Peyer's patch (tissue), 4 donors: ENCODE results near the gene SUPT3H. TPM values are rescaled to one million over a fixed set of nuclear protein-coding genes. Genes with fewer than 3 reads are reported as not detected.
"Not testable (repeated sequence)": the region's sequence is repeated elsewhere in the genome, so short reads cannot be mapped to it uniquely, and the experiment has no call there.

Experiments used
- DNase-seq, 3 donors: peaks; one replicate each; pipeline ENCODE4 v3.0.0-alpha.2; 2017 to 2019
- H3K27ac ChIP-seq, 4 donors: fragments of 200-600 bp; sonication (generic); one replicate each; pipeline ENCODE4 v1.5.1; 2016 to 2019
- H3K27me3 ChIP-seq, 2 donors: fragments of 200-600 bp; sonication (generic); one replicate each; pipeline ENCODE4 v1.5.1; 2019
- H3K36me3 ChIP-seq, 3 donors: fragments of 200-600 bp; sonication (generic); one replicate each; pipeline ENCODE4 v1.5.1; 2016 to 2019
- H3K4me1 ChIP-seq, 4 donors: fragments of 200-600 bp; sonication (generic); one replicate each; pipeline ENCODE4 v1.5.1; 2016 to 2019
- H3K4me3 ChIP-seq, 4 donors: fragments of 200-600 bp; sonication (generic); 1 replicate in 3 of 4; 2 replicates in 1 of 4; pipeline ENCODE4 v1.5.1; 2016 to 2019; ENCODE audit warnings: mild to moderate bottlenecking in 1 of 4
- H3K9me3 ChIP-seq, 4 donors: fragments of 200-600 bp; sonication (generic); one replicate each; pipeline ENCODE4 v1.5.1; 2016 to 2019; ENCODE audit warnings: mild to moderate bottlenecking in 1 of 4
- CTCF ChIP-seq, 6 experiments: fragments of 450-650 bp in 4 of 6; fragments of 200-600 bp in 2 of 6; sonication (generic) in 1 of 6; IDR thresholded peaks; one replicate each; pipeline ENCODE4 v1.5.1; 2017 to 2019; ENCODE audit warnings: antibody characterized with exemption in 6 of 6, mild to moderate bottlenecking in 3 of 6, moderate library complexity in 1 of 6
- POLR2A ChIP-seq, 2 donors: fragments of 450-650 bp; IDR thresholded peaks; one replicate each; pipeline ENCODE4 v1.5.1; 2017; ENCODE audit warnings: antibody characterized with exemption in 2 of 2, mild to moderate bottlenecking in 2 of 2, moderate library complexity in 2 of 2
- total RNA-seq, 4 donors: library from RNA; depleted of rRNA; stranded (reverse); fragments of >200 nt; gene quantifications; one replicate each; pipeline ENCODE4 v1.1.0, GENCODE V29; 2016

The SUPT3H gene
- total RNA-seq, 4 donors from 2014 or later = 2.0 to 17.3 (median 2.7) TPM

- no peaks in the 10 kb centered on the region for H3K27me3 ChIP-seq
- H3K4me1 ChIP-seq = no peaks in the 10 kb centered on the region
- TF ChIP-seq POLR2A (IDR thresholded peaks at IDR 0.05) (no peak), CTCF (IDR thresholded peaks at IDR 0.05) (no peak)
- no peaks in the 10 kb centered on the region for H3K36me3 ChIP-seq
- no peaks in the 10 kb centered on the region for H3K9me3 ChIP-seq
- no peak for DNase-seq
- no peak overlapping the region for H3K4me3 ChIP-seq
- H3K27ac ChIP-seq = no peak overlapping the region
Observed at GRCh38 chr6:44917430-44917829, 460.3 kb downstream of the SUPT3H start.

GRCh38 chr6:44915111-44915510, 462.6 kb downstream of the SUPT3H start:
- no peaks in the 10 kb centered on the region for H3K36me3 ChIP-seq
- no peaks in the 10 kb centered on the region for H3K27me3 ChIP-seq
- no peak overlapping the region for H3K27ac ChIP-seq
- DNase-seq = no peak
- no peak for TF ChIP-seq POLR2A (IDR thresholded peaks at IDR 0.05)
- TF ChIP-seq CTCF (IDR thresholded peaks at IDR 0.05) = no peak
- H3K4me3 ChIP-seq = no peak overlapping the region
- no peaks in the 10 kb centered on the region for H3K9me3 ChIP-seq
- no peaks in the 10 kb centered on the region for H3K4me1 ChIP-seq

GRCh38 chr6:44914141-44914540, 463.6 kb downstream of the SUPT3H start:
- no peaks in the 10 kb centered on the region for H3K9me3 ChIP-seq
- no peak overlapping the region for H3K4me3 ChIP-seq
- no peak overlapping the region for H3K27ac ChIP-seq
- H3K4me1 ChIP-seq = no peaks in the 10 kb centered on the region
- H3K36me3 ChIP-seq = no peaks in the 10 kb centered on the region
- TF ChIP-seq CTCF (IDR thresholded peaks at IDR 0.05) (no peak), POLR2A (IDR thresholded peaks at IDR 0.05) (no peak)
- no peaks in the 10 kb centered on the region for H3K27me3 ChIP-seq
- DNase-seq = no peak

GRCh38 chr6:44906761-44907160, 471.0 kb downstream of the SUPT3H start:
- H3K27ac ChIP-seq = no peak overlapping the region
- no peaks in the 10 kb centered on the region for H3K27me3 ChIP-seq
- H3K9me3 ChIP-seq = no peaks in the 10 kb centered on the region

GRCh38 chr6:44900358-44900757, 477.4 kb downstream of the SUPT3H start:
- not testable (repeated sequence) for H3K27me3 ChIP-seq, H3K4me3 ChIP-seq, H3K9me3 ChIP-seq, DNase-seq, H3K27ac ChIP-seq, H3K36me3 ChIP-seq, H3K4me1 ChIP-seq

More at GRCh38 chr6:44906761-44907160, 471.0 kb downstream of the SUPT3H start:
- Histone ChIP-seq H3K36me3 (no peaks in the 10 kb centered on the region), H3K4me1 (no peaks in the 10 kb centered on the region), H3K4me3 (no peak overlapping the region)
- DNase-seq = no peak
- TF ChIP-seq CTCF (IDR thresholded peaks at IDR 0.05) = no peak
- TF ChIP-seq POLR2A (IDR thresholded peaks at IDR 0.05) = no peak

GRCh38 chr6:44898296-44898930, 479.3 kb downstream of the SUPT3H start:
- Histone ChIP-seq H3K9me3 (no peaks in the 10 kb centered on the region), H3K36me3 (no peaks in the 10 kb centered on the region), H3K27me3 (no peaks in the 10 kb centered on the region), H3K4me3 (no peak overlapping the region), H3K27ac (no peak overlapping the region), H3K4me1 (no peaks in the 10 kb centered on the region)
- TF ChIP-seq CTCF (IDR thresholded peaks at IDR 0.05) (no peak), POLR2A (IDR thresholded peaks at IDR 0.05) (no peak)
- no peak for DNase-seq
